Fibroblast of skin of left quadriceps (primary cell): ENCODE results near the gene RUNX2.
A peak's percentile ranks its signal among the peaks of the same experiment; 100 is the strongest.

Experiments used
- DNase-seq, 2 experiments: peaks; one replicate each; pipeline ENCODE4 v3.0.0-alpha.2; 2013; ENCODE audit warnings: low read depth in 2 of 2

The RUNX2 gene

GRCh38 chr6:45483501-45483900, 155.4 kb downstream of the RUNX2 start:
- DNase-seq, result peak; percentile 45 to 51

- DNase-seq, result no peak
Measured at GRCh38 chr6:45486736-45487135, 158.6 kb downstream of the RUNX2 start.

GRCh38 chr6:45487645-45488044, 159.5 kb downstream of the RUNX2 start:
- no peak for DNase-seq

- DNase-seq, result no peak
Measured at GRCh38 chr6:45488269-45488668, 160.1 kb downstream of the RUNX2 start.

GRCh38 chr6:45488889-45489288, 160.8 kb downstream of the RUNX2 start:
- no peak for DNase-seq

GRCh38 chr6:45491048-45491735, 163.1 kb downstream of the RUNX2 start:
- no peak for DNase-seq

- no peak for DNase-seq
Measured at GRCh38 chr6:45491874-45492273, 163.7 kb downstream of the RUNX2 start.

- no peak for DNase-seq
Measured at GRCh38 chr6:45493761-45494160, 165.6 kb downstream of the RUNX2 start.

- DNase-seq, result no peak
Measured at GRCh38 chr6:45494416-45495135, 166.4 kb downstream of the RUNX2 start.

- no peak for DNase-seq
Measured at GRCh38 chr6:45495429-45496084, 167.4 kb downstream of the RUNX2 start.

- DNase-seq, result no peak
Measured at GRCh38 chr6:45496085-45496433, 167.9 kb downstream of the RUNX2 start.

GRCh38 chr6:45498591-45498990, 170.5 kb downstream of the RUNX2 start:
- no peak for DNase-seq

- no peak for DNase-seq
Measured at GRCh38 chr6:45500924-45501816, 173.0 kb downstream of the RUNX2 start.

GRCh38 chr6:45502456-45502855, 174.3 kb downstream of the RUNX2 start:
- DNase-seq, result no peak

- DNase-seq, result peak; percentile 59 to 65
Measured at GRCh38 chr6:45504947-45505346, 176.8 kb downstream of the RUNX2 start.

GRCh38 chr6:45505470-45505869, 177.3 kb downstream of the RUNX2 start:
- no peak for DNase-seq

- no peak for DNase-seq
Measured at GRCh38 chr6:45507186-45507585, 179.1 kb downstream of the RUNX2 start.

- DNase-seq, result no peak
Measured at GRCh38 chr6:45509426-45509825, 181.3 kb downstream of the RUNX2 start.

GRCh38 chr6:45512717-45513116, 184.6 kb downstream of the RUNX2 start:
- DNase-seq, result no peak

GRCh38 chr6:45513213-45513618, 185.1 kb downstream of the RUNX2 start:
- DNase-seq, result no peak

- DNase-seq, result no peak
Measured at GRCh38 chr6:45513843-45514242, 185.7 kb downstream of the RUNX2 start.
